GM18909 (cell line): Measurements from ENCODE around the gene PHYH.
"Not testable (repeated sequence)": the region's sequence is repeated elsewhere in the genome, so short reads cannot be mapped to it uniquely, and the experiment has no call there.

ENCODE experiments used
- ATAC-seq: cut with Tn5 transposase; IDR thresholded peaks from one replicate; pipeline ENCODE4 v1.9.1; 2021; ENCODE audit warnings: mild to moderate bottlenecking; ENCODE audit not compliant: unreplicated experiment, poor library complexity

The PHYH gene

DNA sequence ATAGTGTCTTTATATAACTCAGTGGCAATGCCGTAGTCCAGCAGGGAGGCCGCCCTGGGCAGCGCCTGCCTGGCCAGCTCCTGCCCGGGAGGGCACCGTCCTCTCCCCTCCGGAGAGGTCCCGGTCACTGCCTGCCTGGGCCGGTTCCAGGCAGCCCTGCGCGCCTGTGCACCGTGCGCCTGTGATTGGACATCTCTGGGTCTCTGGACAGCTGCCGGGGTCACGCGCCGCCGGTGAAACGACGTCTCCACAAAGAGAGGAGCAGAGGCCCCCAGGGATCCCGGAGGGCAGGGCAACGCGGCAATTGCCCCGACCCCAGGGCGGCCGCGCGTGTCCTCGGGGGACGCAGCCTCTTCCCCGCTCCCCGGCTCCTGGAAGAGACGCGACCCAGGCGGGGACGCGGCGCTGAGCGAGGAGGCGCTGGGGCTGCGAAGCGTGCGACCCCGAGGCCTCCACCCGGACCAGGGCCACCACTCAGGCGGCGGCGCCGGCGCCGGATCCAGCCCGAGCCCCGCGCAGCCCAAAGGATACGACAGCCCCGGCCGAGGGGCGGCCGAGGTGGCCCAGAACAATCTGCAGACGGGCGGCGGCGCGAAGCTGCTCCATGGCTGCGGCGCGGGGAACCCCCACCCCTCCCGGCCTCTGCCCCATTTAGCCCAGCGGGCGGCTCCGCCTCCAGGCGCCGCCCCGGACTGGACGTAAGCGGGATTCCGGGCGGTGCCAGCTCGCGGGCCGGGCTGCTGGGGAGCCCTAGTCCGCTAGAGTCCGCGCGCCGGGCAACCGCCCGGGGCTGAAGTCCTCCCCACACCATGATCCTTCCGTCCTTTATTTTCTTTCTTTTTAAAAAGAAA is at the start of gene PHYH:
TSS of gene PHYH (minus strand) at position 628 of the 851 bp plus-strand sequence. CDS start at position 606, 22 bp downstream.
- ATAC-seq, result peak; percentile 71

DNA sequence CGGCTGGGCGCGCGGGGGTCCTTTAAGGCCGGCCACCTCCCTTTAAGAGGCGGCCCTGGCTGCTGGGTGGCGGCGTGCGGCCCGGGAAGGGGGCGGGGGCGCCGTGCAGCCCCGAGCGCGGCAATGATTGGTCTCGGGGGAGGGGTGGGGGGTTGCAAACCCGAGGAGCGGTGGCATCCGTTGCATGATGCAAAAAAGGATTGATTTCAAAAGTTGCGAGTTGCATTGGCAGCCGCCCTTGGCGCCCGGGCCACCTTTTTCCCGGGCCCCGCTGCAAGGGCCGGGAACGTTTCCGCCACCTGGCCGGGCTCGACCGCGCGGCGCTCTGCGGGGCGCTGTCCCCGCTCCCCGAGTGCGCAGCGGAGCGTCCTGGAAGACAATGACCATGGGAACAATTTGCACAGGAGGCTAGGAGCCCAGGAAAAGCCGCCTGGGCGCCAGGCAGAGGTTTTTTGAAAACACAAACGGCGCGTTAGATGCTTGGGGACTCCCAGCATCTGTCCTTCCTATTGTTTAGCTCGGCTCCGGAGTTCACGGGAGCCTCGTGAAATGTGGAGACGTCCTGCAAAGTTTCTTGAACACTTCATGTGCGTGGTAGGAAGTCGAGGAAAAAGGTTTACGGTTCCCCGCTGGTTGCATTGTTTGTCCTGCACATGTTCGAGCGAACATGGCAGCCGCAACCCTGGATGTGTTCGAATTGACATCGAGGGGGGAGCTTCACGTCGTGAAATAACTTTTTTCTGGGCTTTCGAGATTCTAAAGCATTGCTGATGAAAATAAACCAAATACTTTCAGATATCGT is 48.6 kb upstream of the PHYH start, which contains the start of gene SEPHS1:
TSS of gene SEPHS1 (minus strand) at position 78 of the 802 bp plus-strand sequence. CDS start 3,343 bp downstream, outside the sequence.
- peak; percentile 63 for ATAC-seq

DNA sequence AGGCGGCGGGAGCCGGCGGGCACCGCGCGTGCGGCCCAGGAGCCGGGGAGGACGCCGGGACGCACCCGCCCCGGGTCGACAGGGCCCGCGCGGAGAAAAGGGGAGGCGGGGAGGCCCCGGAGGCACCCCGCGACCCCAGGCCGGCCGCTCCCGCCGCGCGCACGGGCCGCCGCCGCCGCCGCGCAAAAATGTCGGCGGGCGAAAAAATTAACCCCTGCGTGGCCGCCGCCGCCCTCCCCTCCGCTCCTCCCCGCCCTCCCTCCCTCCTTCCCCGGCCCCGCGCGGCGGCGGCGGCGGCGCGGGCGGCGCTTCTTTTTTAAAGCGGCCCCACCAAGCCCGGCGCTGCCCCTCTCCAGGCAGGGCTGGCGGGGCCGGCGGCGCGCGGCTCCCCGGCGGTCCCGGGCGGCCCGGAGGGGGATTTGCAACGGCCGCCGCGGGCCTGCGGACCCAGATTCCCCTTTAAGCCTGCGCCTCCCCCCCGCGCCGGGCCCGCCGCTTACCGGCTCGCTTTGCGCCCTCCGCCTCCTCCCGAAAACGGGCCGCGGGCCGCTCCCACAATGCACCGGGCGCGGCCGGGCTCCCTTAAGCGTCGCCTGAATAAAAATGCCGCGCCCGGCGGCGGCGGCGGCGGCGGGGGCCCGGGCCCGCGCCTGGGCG is 47.8 kb upstream of the PHYH start:
- ATAC-seq, result peak; percentile 53

DNA sequence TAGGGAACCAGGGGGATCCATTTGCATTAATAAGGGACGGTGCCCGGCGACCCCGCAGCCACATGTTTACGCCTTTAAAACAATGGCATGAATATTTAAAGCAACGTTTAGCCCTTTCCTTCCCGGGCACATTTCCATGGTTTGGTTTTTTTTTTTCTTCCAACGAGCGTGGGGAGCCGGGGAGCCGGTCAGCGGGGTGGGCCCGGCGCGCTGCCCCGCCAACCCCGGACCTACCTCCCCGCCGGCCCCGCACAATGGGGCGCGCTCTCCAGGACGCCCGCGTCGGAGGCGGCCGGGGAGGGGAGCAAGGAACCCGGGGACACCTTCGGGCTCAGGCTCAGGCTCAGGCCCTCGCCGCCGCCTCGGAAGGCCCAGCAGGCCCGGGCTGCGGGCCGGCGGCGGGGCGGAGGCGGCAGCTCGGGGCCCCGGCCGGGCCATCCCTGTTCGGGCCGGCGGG is 47.2 kb upstream of the PHYH start:
- peak; percentile 31 for ATAC-seq

DNA sequence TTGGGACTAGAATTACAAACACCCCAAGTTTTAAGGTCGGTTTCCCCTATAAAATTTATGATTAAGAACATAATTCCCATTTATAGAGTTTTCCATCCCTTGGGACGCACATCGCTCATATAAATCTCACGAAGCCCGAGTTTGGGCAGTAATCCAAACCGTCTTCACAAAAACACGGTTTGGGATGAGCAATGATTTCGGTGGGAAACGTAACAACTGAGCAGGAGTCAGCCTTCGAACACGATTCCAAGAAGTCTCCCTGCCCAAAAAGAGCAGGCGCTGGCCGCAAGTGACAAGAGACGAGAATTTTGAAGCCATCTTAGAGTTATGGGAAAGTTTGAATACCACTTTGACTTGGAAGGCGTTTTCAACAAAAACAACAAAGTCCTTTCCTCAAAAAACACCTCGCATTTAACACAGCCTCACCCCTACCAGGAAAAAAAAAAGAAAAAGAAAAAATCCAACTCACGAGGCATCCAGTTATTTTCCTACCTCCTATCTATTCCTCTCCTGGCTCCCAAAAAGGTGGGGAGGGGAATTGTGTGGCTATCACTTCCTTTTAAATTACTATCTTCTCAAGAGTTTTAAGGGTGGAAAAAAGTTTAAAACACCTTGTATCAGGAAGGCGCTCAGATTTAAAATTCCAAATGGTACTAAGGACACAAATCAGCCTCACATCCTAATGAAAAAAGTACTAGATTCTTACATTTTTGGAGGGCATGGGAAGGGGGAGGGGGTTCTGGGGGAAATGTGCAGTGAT is 46.6 kb upstream of the PHYH start:
- ATAC-seq, result no peak

DNA sequence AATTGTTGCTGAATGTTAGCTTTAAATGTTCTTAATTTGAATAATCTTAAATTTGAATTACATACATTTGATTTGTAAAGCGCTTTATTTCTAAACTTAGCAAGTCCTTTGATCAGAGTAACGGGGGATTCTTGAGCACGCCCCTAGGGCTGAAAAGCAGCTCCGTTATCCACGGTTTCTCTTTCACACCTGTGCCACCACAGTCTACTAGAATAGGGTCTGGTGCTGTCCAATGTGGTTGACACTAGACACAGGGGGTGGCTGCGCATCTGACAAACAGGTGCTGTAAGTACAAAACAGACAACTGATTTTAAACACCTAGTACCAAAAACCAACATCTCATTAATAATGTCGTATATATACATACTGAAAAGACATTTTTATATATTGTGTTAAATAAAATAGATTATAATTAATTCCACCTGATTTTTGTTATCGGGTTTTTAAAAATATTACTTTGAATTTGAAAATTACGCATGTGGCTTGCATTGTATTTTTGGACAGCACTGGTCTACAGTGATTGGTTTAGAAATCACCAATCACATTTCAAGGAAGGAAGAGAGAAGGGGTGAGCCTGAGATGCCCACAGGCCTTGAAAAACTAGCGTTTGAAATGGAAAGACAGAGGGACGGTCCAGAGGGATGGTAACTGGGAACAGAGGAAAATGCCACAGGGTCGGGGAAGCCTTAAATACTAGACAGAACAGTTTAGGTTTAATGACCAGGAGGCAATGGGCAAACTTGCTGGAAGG is 40.9 kb upstream of the PHYH start:
- peak; percentile 86 for ATAC-seq

DNA sequence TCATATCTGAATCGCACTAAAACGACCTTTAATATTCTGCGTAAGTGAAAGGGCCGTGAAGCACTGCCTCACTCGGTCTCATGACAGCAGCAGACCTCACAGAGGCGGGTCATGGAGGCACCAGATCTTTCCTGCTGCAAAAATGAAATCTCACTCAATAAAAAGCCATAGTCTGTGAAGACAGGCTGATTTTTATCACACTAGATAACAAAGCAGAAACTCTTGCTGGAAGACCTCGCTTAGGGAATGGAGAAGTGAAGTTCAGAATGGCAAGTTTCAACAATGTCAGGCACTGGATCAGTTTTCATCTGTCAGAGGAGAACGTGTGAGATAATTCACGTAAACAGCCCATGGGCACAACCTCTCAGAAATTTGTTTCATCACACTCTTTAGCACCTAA is 40.2 kb upstream of the PHYH start:
- ATAC-seq, result peak; percentile 9

DNA sequence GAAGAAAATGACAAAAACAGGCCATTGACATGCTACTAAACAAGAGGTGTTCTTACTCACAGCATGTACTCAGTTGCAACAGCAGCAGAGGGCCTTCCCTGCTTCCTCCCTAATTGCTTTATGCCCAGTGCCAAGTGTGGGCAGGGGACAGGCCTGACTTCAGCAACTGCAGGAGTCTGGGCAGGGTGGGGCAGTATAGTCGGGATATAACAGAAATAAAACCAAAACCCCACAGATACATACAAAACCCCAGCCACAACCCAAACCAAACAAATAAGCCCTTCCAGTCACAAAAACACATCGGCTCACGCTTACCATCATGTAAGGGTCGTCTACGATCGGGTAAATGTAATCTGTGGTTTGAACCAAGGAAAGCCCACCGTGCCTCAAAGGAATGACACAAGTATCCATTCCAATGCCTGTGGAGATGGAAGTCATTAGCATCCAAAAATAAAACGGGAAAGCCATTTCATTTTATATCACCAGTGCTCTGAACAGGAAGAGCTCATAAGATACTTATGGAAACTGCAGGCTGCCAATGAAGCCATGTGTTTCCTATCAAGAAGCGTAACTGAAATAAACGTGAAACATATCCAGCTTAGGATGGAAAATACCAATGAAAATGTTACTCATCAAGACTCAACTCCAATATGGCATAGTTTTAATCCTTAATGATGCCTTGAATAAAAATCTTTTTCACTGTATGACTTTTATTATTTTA is 38.7 kb upstream of the PHYH start:
- no peak for ATAC-seq

DNA sequence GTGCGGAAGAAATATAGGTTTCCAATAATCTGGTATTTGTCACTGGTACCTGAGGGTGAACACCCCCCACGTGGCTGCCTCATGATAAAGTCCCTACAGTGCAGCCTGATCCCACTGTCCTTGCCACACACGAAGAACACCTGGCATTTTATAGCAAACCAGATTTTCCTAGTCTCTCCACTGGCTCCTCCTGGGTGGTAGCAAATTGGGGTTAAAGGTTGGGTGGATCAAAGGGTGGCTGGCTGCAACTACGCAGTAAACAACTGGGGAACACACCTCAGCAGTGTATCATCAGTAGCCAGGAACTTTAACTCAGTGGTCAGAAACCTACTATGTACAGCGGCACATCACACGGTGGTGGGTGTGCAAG is 37.9 kb upstream of the PHYH start:
- ATAC-seq, result no peak

DNA sequence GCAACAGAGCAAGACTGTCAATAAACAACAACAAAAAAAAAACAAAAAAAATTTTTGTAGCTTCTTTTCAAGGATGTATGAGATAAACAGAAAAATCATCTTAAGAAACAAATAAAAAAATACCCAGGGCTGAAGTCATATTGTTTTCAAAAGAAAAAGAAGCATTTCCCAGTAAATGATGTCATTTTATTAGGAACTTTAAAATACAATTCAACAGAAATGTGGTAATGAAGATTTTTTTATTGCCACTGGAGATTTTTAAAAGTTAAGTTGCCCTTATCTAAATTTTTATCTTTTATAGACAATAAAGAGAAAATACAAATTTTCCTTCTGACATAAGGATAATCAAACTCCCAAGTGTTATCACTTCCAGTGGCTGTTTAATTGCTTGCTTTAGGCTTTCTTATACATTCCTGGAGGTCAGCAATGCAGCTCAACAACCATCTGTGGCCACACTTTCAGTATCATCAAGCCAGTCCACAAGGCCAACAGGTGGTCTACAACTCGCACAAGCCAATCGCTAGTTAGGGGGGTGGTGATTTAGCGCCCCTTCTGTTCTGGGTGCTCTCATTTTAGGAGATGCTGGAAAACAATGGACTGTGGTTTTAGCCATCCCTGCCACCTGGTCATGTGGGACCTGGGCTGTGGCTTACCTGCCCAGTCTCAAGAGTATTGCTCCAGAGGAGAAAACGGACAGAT is 37.4 kb upstream of the PHYH start:
- no peak for ATAC-seq

DNA sequence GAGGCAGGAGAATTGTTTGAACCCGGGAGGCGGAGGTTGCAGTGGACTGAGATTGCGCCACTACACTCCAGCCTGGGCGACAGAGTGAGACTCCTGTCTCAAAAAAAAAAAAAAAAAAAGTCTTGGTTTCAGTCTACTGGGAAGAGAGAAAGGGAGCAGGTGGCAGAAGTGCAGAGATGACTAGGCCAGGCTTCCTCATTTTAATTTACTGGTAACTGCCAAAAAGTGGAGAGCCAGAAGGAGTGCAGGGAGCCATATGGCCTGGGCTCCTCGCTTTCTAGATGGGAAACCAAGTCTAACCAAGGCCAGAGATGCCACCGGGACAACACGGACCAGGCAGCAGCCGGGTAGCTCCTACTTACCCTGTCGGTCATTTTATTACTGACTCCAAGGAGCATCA is 36.0 kb upstream of the PHYH start:
- peak; percentile 59 for ATAC-seq

DNA sequence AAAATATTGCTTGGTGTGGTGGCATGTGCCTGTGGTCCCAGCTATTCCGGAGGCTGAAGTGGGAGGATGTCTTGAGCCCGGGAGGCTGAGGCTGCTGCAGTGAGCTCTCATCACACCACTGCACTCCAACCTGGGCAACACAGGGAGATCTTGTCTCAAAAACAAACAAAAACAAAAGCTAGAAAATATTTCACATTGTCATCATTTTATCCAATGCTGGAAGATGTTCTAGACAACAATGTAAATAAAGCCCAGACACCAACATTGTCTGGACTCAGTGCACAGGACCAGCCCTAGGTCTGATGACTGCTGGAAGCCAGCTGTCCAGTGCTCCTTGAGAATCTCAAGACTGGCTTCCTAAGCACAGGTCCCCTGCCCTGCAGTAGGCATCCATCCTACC is 34.7 kb upstream of the PHYH start:
- no peak for ATAC-seq

DNA sequence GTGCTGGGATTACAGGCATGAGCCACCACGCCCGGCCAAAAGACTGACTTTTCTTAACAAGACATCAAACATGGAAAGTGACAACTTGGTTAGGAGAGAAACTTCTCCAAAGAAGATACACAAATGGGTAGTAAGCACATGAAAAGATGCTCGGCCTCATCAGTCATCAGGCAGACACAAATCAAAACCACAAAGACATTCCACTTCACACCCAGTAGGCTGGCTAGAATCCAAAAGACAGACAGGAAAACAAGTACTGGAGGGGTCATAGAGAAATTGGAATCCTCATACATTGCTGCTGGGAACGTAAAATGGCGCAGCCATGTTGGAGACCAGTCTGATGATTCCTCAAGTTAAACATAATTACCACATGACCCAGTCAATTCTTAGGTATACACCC is 31.8 kb upstream of the PHYH start:
- no peak for ATAC-seq

DNA sequence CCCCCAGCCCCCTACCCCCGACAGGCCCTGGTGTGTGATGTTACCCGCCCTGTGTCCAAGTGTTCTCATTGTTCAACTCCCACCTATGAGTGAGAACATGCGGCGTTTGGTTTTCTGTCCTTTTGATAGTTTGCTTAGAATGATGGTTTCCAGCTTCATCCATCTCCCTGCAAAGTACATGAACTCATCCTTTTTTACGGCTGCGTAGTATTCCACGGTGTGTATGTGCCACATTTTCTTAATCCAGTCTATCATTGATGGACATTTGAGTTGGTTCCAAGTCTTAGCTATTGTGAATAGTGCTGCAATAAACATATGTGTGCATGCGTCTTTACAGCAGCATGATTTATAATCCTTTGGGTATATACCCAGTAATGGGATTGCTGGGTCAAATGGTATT is 31.1 kb upstream of the PHYH start:
- ATAC-seq, result not testable (repeated sequence)

DNA sequence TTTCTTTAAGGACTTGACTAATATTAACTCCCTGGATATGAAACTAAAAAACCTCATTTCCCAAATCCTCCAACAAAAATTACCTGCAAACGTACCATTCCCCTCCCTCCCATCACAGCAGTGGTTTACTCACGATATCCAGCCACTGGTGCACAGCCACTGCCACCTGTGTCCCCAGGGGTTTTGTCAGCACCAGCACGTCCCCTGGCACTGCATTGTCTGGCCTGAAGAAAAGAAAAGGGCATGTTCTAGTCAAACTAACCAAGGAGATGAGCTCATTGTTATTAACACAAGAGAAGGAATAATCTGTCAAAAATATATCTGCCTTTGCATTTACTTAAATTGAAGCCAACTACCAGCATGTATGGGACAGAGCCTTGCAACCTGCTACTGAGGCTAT is 29.7 kb upstream of the PHYH start:
- ATAC-seq, result no peak

DNA sequence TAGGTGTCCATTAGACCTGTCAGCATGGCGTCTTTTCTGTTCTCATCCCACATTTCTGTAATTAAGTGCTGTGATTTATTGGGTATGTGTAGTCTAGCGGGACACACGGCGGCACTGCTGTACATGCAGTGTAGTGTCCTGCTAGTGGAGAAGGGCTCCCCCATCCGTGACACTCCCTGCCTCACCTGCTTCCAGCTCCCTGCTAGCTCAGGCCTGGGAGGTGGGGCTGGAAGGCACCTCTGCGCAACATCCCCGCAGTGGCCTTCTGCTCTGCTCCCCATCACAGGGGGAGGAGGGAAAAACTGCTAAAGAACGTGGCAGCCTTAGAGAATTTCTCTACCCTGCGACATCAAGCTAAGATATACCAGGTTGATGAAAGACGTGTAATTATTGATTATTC is 28.7 kb upstream of the PHYH start:
- ATAC-seq, result no peak

DNA sequence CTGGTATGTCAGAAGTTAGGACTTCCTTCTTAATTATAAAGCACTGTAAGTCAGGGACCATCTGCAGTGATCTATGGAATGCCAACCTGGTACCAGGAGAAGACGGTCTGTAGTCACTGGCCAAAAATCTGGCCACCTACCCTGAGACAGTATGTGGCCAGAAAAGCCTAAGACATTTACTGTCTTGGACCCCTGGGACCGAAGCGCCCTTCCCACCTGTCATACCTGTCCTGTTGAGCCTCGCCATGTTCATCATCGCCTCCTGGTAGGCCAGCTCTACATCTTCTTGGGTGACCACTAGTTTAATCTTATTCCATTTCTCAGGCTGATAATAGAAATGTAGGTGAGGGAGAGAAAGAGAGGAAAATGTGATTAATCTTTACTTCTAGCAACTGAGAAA is 28.3 kb upstream of the PHYH start:
- ATAC-seq, result no peak

DNA sequence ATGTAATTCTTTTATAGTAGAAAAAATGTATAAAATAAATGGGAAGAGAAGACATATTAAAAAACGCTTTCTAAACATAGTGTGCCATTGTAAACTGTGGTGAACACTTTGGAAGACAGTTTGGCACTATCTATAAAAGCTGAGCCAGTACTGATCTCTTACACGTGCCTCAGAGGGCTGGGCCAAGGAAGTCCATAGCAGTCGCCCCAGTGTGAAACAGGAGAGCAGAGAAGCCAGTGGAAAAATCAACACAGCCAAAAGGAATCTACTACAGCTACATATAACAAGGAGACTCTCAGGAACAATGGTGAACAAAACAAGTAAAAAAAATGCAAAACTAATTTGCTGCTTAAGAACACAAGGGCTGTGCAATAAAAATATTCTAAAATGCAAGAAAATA is 27.7 kb upstream of the PHYH start:
- ATAC-seq, result no peak
